SK-N-MC (cell line): ENCODE measurements around the gene RNF144A.

Experiments
- EZH2 ChIP-seq: fragments of 200-600 bp; sonication (generic); IDR thresholded peaks from one replicate; pipeline ENCODE4 v1.6.1; 2017; ENCODE audit warnings: antibody characterized with exemption
- POLR2AphosphoS5 ChIP-seq: IDR thresholded peaks from 2 replicates; pipeline ENCODE4 v1.6.1; 2012; ENCODE audit warnings: mild to moderate bottlenecking, low read depth, low read length, borderline replicate concordance

DNA sequence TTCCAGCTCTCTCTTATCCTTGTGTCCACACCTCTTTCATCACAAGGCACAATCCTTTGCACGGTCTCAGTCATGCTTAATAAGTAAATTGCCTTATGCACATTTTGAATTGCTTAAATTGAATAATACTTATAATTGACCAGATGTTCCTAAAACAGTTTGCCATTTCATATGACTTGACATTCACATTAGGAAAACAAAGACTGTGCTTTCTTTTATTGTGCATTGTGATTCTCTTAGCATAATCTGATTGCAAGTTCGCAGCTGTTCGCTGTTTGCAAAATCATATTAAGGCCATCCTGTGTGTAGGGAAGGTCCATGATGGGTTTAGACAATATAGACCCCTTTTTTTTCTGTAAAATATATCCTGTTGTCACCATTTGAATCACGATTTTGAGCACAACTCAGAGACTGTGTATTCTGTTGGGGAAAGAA lies 75.6 kb downstream of the RNF144A start:
- TF ChIP-seq POLR2AphosphoS5 (no peak), EZH2 (no peak)
